GM12864 (cell line): ENCODE data around the gene TUSC1.
"Not testable (repeated sequence)": the region's sequence is repeated elsewhere in the genome, so short reads cannot be mapped to it uniquely, and the experiment has no call there.

Source experiments
- DNase-seq: peaks from one replicate; pipeline ENCODE4 v3.0.0-alpha.2; 2011; ENCODE audit warnings: low read depth
- H3K4me3 ChIP-seq: 2 replicates; pipeline ENCODE4 v1.5.1; 2011; ENCODE audit warnings: mild to moderate bottlenecking, low read depth, low read length, control low read depth
- CTCF ChIP-seq: IDR thresholded peaks from 2 replicates; pipeline ENCODE4 v1.5.1; 2011; ENCODE audit warnings: low read depth, mild to moderate bottlenecking, moderate library complexity, low read length, control low read depth, inconsistent platforms; ENCODE audit errors: missing control alignments

TUSC1 gene

GRCh38 chr9:25703701-25704357 lies 25.6 kb upstream of the TUSC1 start:
- DNase-seq: no peak
- TF ChIP-seq CTCF: no peak
- H3K4me3 ChIP-seq: no peak overlapping the region

GRCh38 chr9:25702536-25702935 lies 24.3 kb upstream of the TUSC1 start:
- TF ChIP-seq CTCF: no peak

GRCh38 chr9:25700899-25701298 lies 22.7 kb upstream of the TUSC1 start:
- not testable (repeated sequence) for DNase-seq, H3K4me3 ChIP-seq

More at GRCh38 chr9:25702536-25702935, 24.3 kb upstream of the TUSC1 start:
- H3K4me3 ChIP-seq: no peak overlapping the region
- no peak for DNase-seq

- no peak overlapping the region for H3K4me3 ChIP-seq
These were observed 22.2 kb upstream of the TUSC1 start for GRCh38 chr9:25700430-25700829.

GRCh38 chr9:25691786-25692185 lies 13.5 kb upstream of the TUSC1 start:
- no peak for TF ChIP-seq CTCF

More at GRCh38 chr9:25700430-25700829, 22.2 kb upstream of the TUSC1 start:
- no peak for DNase-seq
- TF ChIP-seq CTCF: no peak

GRCh38 chr9:25684321-25684720 lies 6.1 kb upstream of the TUSC1 start:
- H3K4me3 ChIP-seq: no peak overlapping the region
- TF ChIP-seq CTCF: no peak
- DNase-seq: no peak

More at GRCh38 chr9:25691786-25692185, 13.5 kb upstream of the TUSC1 start:
- no peak for DNase-seq
- no peak overlapping the region for H3K4me3 ChIP-seq

GRCh38 chr9:25681266-25681665 lies 3.0 kb upstream of the TUSC1 start:
- no peak overlapping the region for H3K4me3 ChIP-seq
- TF ChIP-seq CTCF: no peak
- no peak for DNase-seq
